HepG2 (cell line): ENCODE measurements around the gene RCOR1. TPM values are rescaled to one million over a fixed set of nuclear protein-coding genes. Genes with fewer than 3 reads are reported as not detected.

Source experiments
- ATAC-seq: fragments of 200-7000 bp; cut with Tn5 transposase; 3 replicates; pipeline ENCODE4 v1.9.1; 2020; ENCODE audit warnings: mild to moderate bottlenecking, moderate library complexity
- BruUV-seq: library from RNA; stranded (reverse); fragments of 400-500 nt; replicated peaks from 2 replicates; lab custom pipeline; 2021; lab: Mats Ljungman, UMichigan
- CTCF ChIA-PET: fragments of 300-600 bp; formaldehyde crosslinking; extraction: SDS; loops from one replicate; lab custom pipeline; 2021; ENCODE audit warnings: low total read pairs, inconsistent platforms, low intra/inter-chr PET ratio; lab: Yijun Ruan, JAX
- POLR2A ChIA-PET: fragments of 350-600 bp; sonication (Branson Sonifier 250); formaldehyde crosslinking; loops from one replicate; lab custom pipeline; 2020; ENCODE audit warnings: antibody characterized with exemption, inconsistent platforms; lab: Yijun Ruan, JAX
- DNase-seq: peaks from one replicate; pipeline ENCODE4 v3.0.0-alpha.2; 2015; ENCODE audit warnings: low spot score
- FAIRE-seq: peaks from 3 replicates; lab custom pipeline; 2011; peaks lifted over from hg19 to GRCh38; lab: Jason Lieb, UNC
- H2AFZ ChIP-seq: one replicate; pipeline ENCODE4 v1.6.1; 2011; ENCODE audit warnings: low read length, inconsistent platforms
- H3K27ac ChIP-seq: fragments of 300-600 bp; 3 replicates; pipeline ENCODE4 v1.8.0; 2011; ENCODE audit warnings: mixed run types, mild to moderate bottlenecking, mixed read lengths, low read length, inconsistent platforms; ENCODE audit not compliant: insufficient read depth; ENCODE audit errors: extremely low read length
- H3K27me3 ChIP-seq, 2 experiments: fragments of 200-600 bp in 1 of 2; 2 replicates in 1 of 2; 3 replicates in 1 of 2; pipeline versions ENCODE4 v1.6.0 to v1.8.0; 2011; ENCODE audit warnings: low read length in 2 of 2, mild to moderate bottlenecking in 2 of 2, moderate library complexity in 2 of 2, inconsistent platforms in 1 of 2; ENCODE audit not compliant: insufficient read depth in 2 of 2, control insufficient read depth in 1 of 2
- H3K36me3 ChIP-seq, 2 experiments: fragments of 200-600 bp in 1 of 2; replicated peaks in 1 of 2; 2 replicates in 1 of 2; 3 replicates in 1 of 2; pipeline versions ENCODE4 v1.5.1 to v1.8.0; 2011; ENCODE audit warnings: low read length in 2 of 2, inconsistent platforms in 1 of 2; ENCODE audit not compliant: insufficient read depth in 2 of 2, control insufficient read depth in 1 of 2
- H3K4me1 ChIP-seq: 2 replicates; pipeline ENCODE4 v1.5.1; 2012; ENCODE audit warnings: low read length, inconsistent platforms; ENCODE audit not compliant: insufficient read depth
- H3K4me2 ChIP-seq: 2 replicates; pipeline ENCODE4 v1.6.0; 2011; ENCODE audit warnings: low read depth, low read length, inconsistent platforms
- H3K4me3 ChIP-seq, 3 experiments: fragments of 200-600 bp in 1 of 3; sonication (generic), shearing (Covaris generic) in 1 of 3; replicated peaks in 1 of 3; 2 replicates each; pipeline ENCODE4 v1.5.1; 2011 to 2016; ENCODE audit warnings: low read length in 3 of 3, inconsistent platforms in 2 of 3, low read depth in 2 of 3, mild to moderate bottlenecking in 2 of 3, control low read depth in 1 of 3, mixed read lengths in 1 of 3; ENCODE audit not compliant: insufficient read depth in 1 of 3
- H3K79me2 ChIP-seq: one replicate; pipeline ENCODE4 v1.6.1; 2011; ENCODE audit warnings: low read length, inconsistent platforms; ENCODE audit not compliant: insufficient read depth
- H3K9ac ChIP-seq: 2 replicates; pipeline ENCODE4 v1.6.0; 2011; ENCODE audit warnings: mild to moderate bottlenecking, low read depth, low read length, inconsistent platforms; ENCODE audit not compliant: insufficient read depth
- H3K9me3 ChIP-seq: 2 replicates; pipeline ENCODE4 v1.5.1; 2012; ENCODE audit warnings: mild to moderate bottlenecking, low read length
- H4K20me1 ChIP-seq: 2 replicates; pipeline ENCODE4 v1.6.0; 2011; ENCODE audit warnings: inconsistent platforms, mild to moderate bottlenecking, low read length, moderate library complexity; ENCODE audit not compliant: insufficient read depth
- ATF3 ChIP-seq: sonication (generic); formaldehyde crosslinking; IDR thresholded peaks from 2 replicates; pipeline ENCODE4 v1.4.0; 2020; ENCODE audit warnings: missing genetic modification reagents
- HNRNPLL ChIP-seq: fragments of 200-400 bp; formaldehyde crosslinking; IDR thresholded peaks from 2 replicates; pipeline ENCODE4 v1.6.1; 2017; ENCODE audit warnings: mild to moderate bottlenecking, low read depth, low read length; ENCODE audit not compliant: poor library complexity, severe bottlenecking
- HOXD1 ChIP-seq: sonication (generic); formaldehyde crosslinking; IDR thresholded peaks from 2 replicates; pipeline ENCODE4 v1.5.0; 2020; ENCODE audit warnings: missing genetic modification reagents
- MAX ChIP-seq: IDR thresholded peaks from 2 replicates; pipeline ENCODE4 v1.6.1; 2012; ENCODE audit warnings: inconsistent platforms
- PHF8 ChIP-seq: sonication (generic); formaldehyde crosslinking; IDR thresholded peaks from 2 replicates; pipeline ENCODE4 v1.5.0; 2020; ENCODE audit warnings: missing genetic modification reagents
- RBM39 ChIP-seq: fragments of 200-400 bp; formaldehyde crosslinking; IDR thresholded peaks from one replicate; pipeline ENCODE4 v1.6.1; 2018; ENCODE audit warnings: antibody characterized with exemption, mild to moderate bottlenecking, low read depth, low read length; ENCODE audit not compliant: poor library complexity, severe bottlenecking
- SKI ChIP-seq: fragments of 450-650 bp; IDR thresholded peaks from one replicate; pipeline ENCODE4 v1.6.1; 2018; ENCODE audit warnings: mild to moderate bottlenecking; ENCODE audit not compliant: partially characterized antibody
- ZBTB10 ChIP-seq: sonication (generic); formaldehyde crosslinking; IDR thresholded peaks from 2 replicates; pipeline ENCODE4 v1.4.0; 2020; ENCODE audit warnings: missing genetic modification reagents, borderline replicate concordance
- ZBTB20 ChIP-seq: sonication (generic); formaldehyde crosslinking; IDR thresholded peaks from 2 replicates; pipeline ENCODE4 v1.8.1; 2023; ENCODE audit warnings: missing genetic modification reagents, low read depth, mild to moderate bottlenecking, borderline replicate concordance
- ZMYM3 ChIP-seq: sonication (generic); formaldehyde crosslinking; IDR thresholded peaks from 2 replicates; pipeline ENCODE4 v1.5.1; 2020; ENCODE audit warnings: mild to moderate bottlenecking, missing genetic modification reagents
- ZNF687 ChIP-seq: sonication (generic); formaldehyde crosslinking; IDR thresholded peaks from 2 replicates; pipeline ENCODE4 v1.5.1; 2020; ENCODE audit warnings: mild to moderate bottlenecking, missing genetic modification reagents, moderate library complexity
- ZNF841 ChIP-seq: sonication (generic); formaldehyde crosslinking; IDR thresholded peaks from 2 replicates; pipeline ENCODE4 v1.8.1; 2023; ENCODE audit warnings: missing genetic modification reagents, borderline replicate concordance
- ZXDC ChIP-seq: sonication (generic); formaldehyde crosslinking; IDR thresholded peaks from 2 replicates; pipeline ENCODE4 v1.5.0; 2020; ENCODE audit warnings: mild to moderate bottlenecking, missing genetic modification reagents
- WGBS: methylation state at CpG from one replicate; pipeline ENCODE4 v1.1.6; 2017; ENCODE audit warnings: low lambda C conversion rate; 5-methylcytosine and 5-hydroxymethylcytosine counted together
- in situ Hi-C: cut with HindIII; loops from 2 replicates; pipeline ENCODE4 v1.10.0; 2017; ENCODE audit warnings: low pct_unique_long_range_greater_than_20kb; ENCODE audit not compliant: extremely low pct_ligation_motif_present
- intact Hi-C: fragments of 100-400 bp; cut with micrococcal nuclease; formaldehyde crosslinking; loops from one replicate; pipeline ENCODE4 v1.10.0; 2022; ENCODE audit not compliant: unreplicated experiment
- polyA plus RNA-seq, 8 experiments: library from polyadenylated mRNA; depleted of rRNA in 3 of 8; stranded (reverse) in 7 of 8; unstranded in 1 of 8; fragments of >200 nt; fragmentation: Illumina TruSeq in 4 of 8; extraction: Trizol in 4 of 8; gene quantifications; 2 replicates each; pipeline versions ENCODE4 v1.2.1 to v1.2.3, GENCODE V29; 2011 to 2016; ENCODE audit warnings: low read depth in 4 of 8, missing spikeins in 1 of 8, mixed read lengths in 1 of 8; ENCODE audit not compliant: insufficient read depth in 1 of 8
- total RNA-seq, 5 experiments: library from RNA; depleted of rRNA; stranded (reverse); fragments of >200 nt; fragmentation: Illumina TruSeq; extraction: Trizol; gene quantifications; 2 replicates each; pipeline ENCODE4 v1.2.3, GENCODE V29; 2016; ENCODE audit warnings: low read depth in 1 of 5

The RCOR1 gene
- total and polyA plus RNA-seq, 2 of the 13 experiments (the other 11 are each of a cell fraction or from before 2014, with no cell fraction given), result 10.2 to 11.1 TPM

- ATAC-seq, result no peak
- H3K4me2 ChIP-seq, result peak overlapping the region; percentile 90
- no peak overlapping the region for H2AFZ ChIP-seq
- no peaks in the 10 kb centered on the region for H3K36me3 ChIP-seq
- in situ Hi-C loops, result no loop called here
- peak overlapping the region; percentile 50 to 83 (median 71) for H3K4me3 ChIP-seq
- WGBS, result 2% methylated on average over 9 of the region's 98 CpGs
- no peaks in the 10 kb centered on the region for H4K20me1 ChIP-seq
- peaks cover 66% of the 10 kb centered on the region for H3K4me1 ChIP-seq
- intact Hi-C loops, result loop anchor here (5.0 to 10.0 kb wide), 2 partner anchors 97 to 139 kb away; no protein-coding TSS in a partner anchor
- no peak for DNase-seq
- CTCF ChIA-PET, result no interaction called here
- FAIRE-seq, result no peak
- BruUV-seq, result no TSS peak
- peak overlapping the region; percentile 33 for H3K27ac ChIP-seq
- H3K27me3 ChIP-seq, result no peaks in the 10 kb centered on the region; a peak in 1 of 5 replicates
- peak overlapping the region; percentile 79 for H3K9ac ChIP-seq
- POLR2A ChIA-PET, result no interaction called here
- H3K79me2 ChIP-seq, result peaks cover 36% of the 10 kb centered on the region
- no peaks in the 10 kb centered on the region for H3K9me3 ChIP-seq
- peak; percentile 19; the same call in 1 of the 2 replicates for TF ChIP-seq ZBTB10
- TF ChIP-seq ZBTB20 (CRISPR knock-in tag), result no peak
- peak; percentile 20; the same call in 1 of the 2 replicates for TF ChIP-seq ZNF687 (CRISPR knock-in tag)
- TF ChIP-seq ZMYM3 (CRISPR knock-in tag), result no peak
- no peak for TF ChIP-seq RBM39
- TF ChIP-seq ATF3, result no peak
- no peak for TF ChIP-seq ZXDC (CRISPR knock-in tag)
- peak; percentile 21 for TF ChIP-seq HNRNPLL
- no peak for TF ChIP-seq SKI
- 0 out of 2 replicates have a peak, but pooled peaks have one; percentile 23 for TF ChIP-seq MAX
- no peak for TF ChIP-seq HOXD1 (CRISPR knock-in tag)
- peak; percentile 28; the same call in 1 of the 2 replicates for TF ChIP-seq PHF8 (CRISPR knock-in tag)
- no peak for TF ChIP-seq ZNF841
These were observed 185.4 kb downstream of the RCOR1 start for GRCh38 chr14:102777711-102778337.
